Neuron (in vitro differentiated cells): ENCODE data around the gene CCL1.

Source experiments
- H2AFZ ChIP-seq: one replicate; pipeline ENCODE4 v1.6.1; 2013; ENCODE audit warnings: low read depth, mild to moderate bottlenecking, inconsistent platforms, low read length, moderate library complexity
- H3K27me3 ChIP-seq: one replicate; pipeline ENCODE4 v1.6.1; 2013; ENCODE audit warnings: low read length; ENCODE audit not compliant: insufficient read depth
- H3K36me3 ChIP-seq: one replicate; pipeline ENCODE4 v1.6.1; 2013; ENCODE audit warnings: low read length; ENCODE audit not compliant: insufficient read depth
- H3K4me1 ChIP-seq: one replicate; pipeline ENCODE4 v1.6.1; 2013; ENCODE audit warnings: low read length; ENCODE audit not compliant: insufficient read depth
- H3K4me3 ChIP-seq: 2 replicates; pipeline ENCODE4 v1.5.1; 2013; ENCODE audit warnings: mild to moderate bottlenecking, low read length, moderate library complexity
- H3K9me3 ChIP-seq: one replicate; pipeline ENCODE4 v1.6.1; 2013; ENCODE audit warnings: low read length

Gene CCL1

GRCh38 chr17:34365340-34365739 lies 2.3 kb upstream of the CCL1 start:
- Histone ChIP-seq H3K27me3 (no peaks in the 10 kb centered on the region), H3K9me3 (no peaks in the 10 kb centered on the region), H3K4me3 (no peak overlapping the region), H3K4me1 (no peaks in the 10 kb centered on the region), H3K36me3 (no peaks in the 10 kb centered on the region), H2AFZ (no peak overlapping the region)

GRCh38 chr17:34364751-34365150 lies 1.7 kb upstream of the CCL1 start:
- no peak overlapping the region for H2AFZ ChIP-seq
- no peaks in the 10 kb centered on the region for H3K27me3 ChIP-seq
- H3K4me1 ChIP-seq = no peaks in the 10 kb centered on the region
- no peaks in the 10 kb centered on the region for H3K9me3 ChIP-seq
- no peak overlapping the region for H3K4me3 ChIP-seq
- no peaks in the 10 kb centered on the region for H3K36me3 ChIP-seq

GRCh38 chr17:34361478-34362061 lies 1.5 kb downstream of the CCL1 start:
- no peak overlapping the region for H2AFZ ChIP-seq
- H3K36me3 ChIP-seq = no peaks in the 10 kb centered on the region
- no peaks in the 10 kb centered on the region for H3K27me3 ChIP-seq
- no peaks in the 10 kb centered on the region for H3K4me1 ChIP-seq
- no peak overlapping the region for H3K4me3 ChIP-seq
- H3K9me3 ChIP-seq = no peaks in the 10 kb centered on the region

GRCh38 chr17:34360601-34361270 lies 2.3 kb downstream of the CCL1 start:
- Histone ChIP-seq H3K36me3 (no peaks in the 10 kb centered on the region), H3K9me3 (no peaks in the 10 kb centered on the region), H2AFZ (no peak overlapping the region), H3K27me3 (no peaks in the 10 kb centered on the region), H3K4me3 (no peak overlapping the region), H3K4me1 (no peaks in the 10 kb centered on the region)

- H3K9me3 ChIP-seq = no peaks in the 10 kb centered on the region
- H3K4me3 ChIP-seq = no peak overlapping the region
- no peak overlapping the region for H2AFZ ChIP-seq
- no peaks in the 10 kb centered on the region for H3K36me3 ChIP-seq
- no peaks in the 10 kb centered on the region for H3K27me3 ChIP-seq
- no peaks in the 10 kb centered on the region for H3K4me1 ChIP-seq
These were observed 4.4 kb downstream of the CCL1 start for GRCh38 chr17:34358631-34359030.

- Histone ChIP-seq H2AFZ (no peak overlapping the region), H3K4me1 (no peaks in the 10 kb centered on the region), H3K27me3 (no peaks in the 10 kb centered on the region), H3K36me3 (no peaks in the 10 kb centered on the region), H3K4me3 (no peak overlapping the region), H3K9me3 (no peaks in the 10 kb centered on the region)
These were observed 5.6 kb downstream of the CCL1 start for GRCh38 chr17:34357398-34357797.

GRCh38 chr17:34356194-34356593 lies 6.8 kb downstream of the CCL1 start, which contains the start of gene CCL13:
CCL13 (plus strand) TSS chr17:34356480; CDS start chr17:34356527, 47 bp downstream.
- H3K4me1 ChIP-seq = no peaks in the 10 kb centered on the region
- no peaks in the 10 kb centered on the region for H3K36me3 ChIP-seq
- H2AFZ ChIP-seq = no peak within 1 kb of the TSS
- H3K9me3 ChIP-seq = no peaks in the 10 kb centered on the region
- no peak within 1 kb of the TSS for H3K4me3 ChIP-seq
- H3K27me3 ChIP-seq = no peaks in the 10 kb centered on the region

- Histone ChIP-seq H3K4me3 (no peak overlapping the region), H2AFZ (no peak overlapping the region), H3K27me3 (no peaks in the 10 kb centered on the region), H3K36me3 (no peaks in the 10 kb centered on the region), H3K4me1 (no peaks in the 10 kb centered on the region), H3K9me3 (no peaks in the 10 kb centered on the region)
These were observed 8.4 kb downstream of the CCL1 start for GRCh38 chr17:34354637-34355036.

- Histone ChIP-seq H3K4me1 (no peaks in the 10 kb centered on the region), H3K9me3 (no peaks in the 10 kb centered on the region), H3K4me3 (no peak overlapping the region), H3K27me3 (no peaks in the 10 kb centered on the region), H2AFZ (no peak overlapping the region), H3K36me3 (no peaks in the 10 kb centered on the region)
These were observed 10.8 kb downstream of the CCL1 start for GRCh38 chr17:34352191-34352590.

GRCh38 chr17:34351096-34351495 lies 11.9 kb downstream of the CCL1 start:
- H3K4me3 ChIP-seq = no peak overlapping the region
- no peaks in the 10 kb centered on the region for H3K9me3 ChIP-seq
- no peaks in the 10 kb centered on the region for H3K36me3 ChIP-seq
- H3K27me3 ChIP-seq = no peaks in the 10 kb centered on the region
- no peaks in the 10 kb centered on the region for H3K4me1 ChIP-seq
- H2AFZ ChIP-seq = no peak overlapping the region

GRCh38 chr17:34349751-34350150 lies 13.3 kb downstream of the CCL1 start:
- H3K27me3 ChIP-seq = no peaks in the 10 kb centered on the region
- no peaks in the 10 kb centered on the region for H3K9me3 ChIP-seq
- H3K4me1 ChIP-seq = no peaks in the 10 kb centered on the region
- no peak overlapping the region for H2AFZ ChIP-seq
- no peak overlapping the region for H3K4me3 ChIP-seq
- H3K36me3 ChIP-seq = no peaks in the 10 kb centered on the region

GRCh38 chr17:34347063-34347462 lies 16.0 kb downstream of the CCL1 start:
- Histone ChIP-seq H3K4me1 (no peaks in the 10 kb centered on the region), H3K4me3 (no peak overlapping the region), H2AFZ (no peak overlapping the region), H3K36me3 (no peaks in the 10 kb centered on the region), H3K9me3 (no peaks in the 10 kb centered on the region), H3K27me3 (no peaks in the 10 kb centered on the region)

- Histone ChIP-seq H3K4me1 (no peaks in the 10 kb centered on the region), H2AFZ (no peak overlapping the region), H3K4me3 (no peak overlapping the region), H3K27me3 (no peaks in the 10 kb centered on the region), H3K36me3 (no peaks in the 10 kb centered on the region), H3K9me3 (no peaks in the 10 kb centered on the region)
These were observed 21.1 kb downstream of the CCL1 start for GRCh38 chr17:34341916-34342315.
